Duodenal mucosa (tissue), 2 donors: ENCODE measurements around the gene SH2D3C.

Experiments
- H3K27ac ChIP-seq: one replicate; pipeline ENCODE4 v1.7.0; 2013; ENCODE audit warnings: low read depth, low read length
- H3K27me3 ChIP-seq, 2 donors: one replicate each; pipeline ENCODE4 v1.7.0; 2013; ENCODE audit warnings: low read length in 2 of 2, control low read depth in 1 of 2; ENCODE audit not compliant: insufficient read depth in 2 of 2, control insufficient read depth in 1 of 2
- H3K36me3 ChIP-seq, 2 donors: one replicate each; pipeline ENCODE4 v1.7.0; 2013; ENCODE audit warnings: low read length in 2 of 2, control low read depth in 1 of 2; ENCODE audit not compliant: insufficient read depth in 2 of 2, control insufficient read depth in 1 of 2
- H3K4me1 ChIP-seq, 2 donors: one replicate each; pipeline ENCODE4 v1.7.0; 2013; ENCODE audit warnings: low read length in 2 of 2, control low read depth in 1 of 2; ENCODE audit not compliant: insufficient read depth in 2 of 2, control insufficient read depth in 1 of 2
- H3K4me3 ChIP-seq, 2 donors: one replicate each; pipeline ENCODE4 v1.7.0; 2013; ENCODE audit warnings: low read length in 2 of 2, low read depth in 1 of 2
- H3K9ac ChIP-seq, 2 donors: one replicate each; pipeline ENCODE4 v1.7.0; 2013; ENCODE audit warnings: low read length in 2 of 2, low read depth in 1 of 2
- H3K9me3 ChIP-seq, 2 donors: one replicate each; pipeline ENCODE4 v1.7.0; 2013; ENCODE audit warnings: low read length in 2 of 2, control low read depth in 1 of 2; ENCODE audit not compliant: control insufficient read depth in 1 of 2

The SH2D3C gene

GRCh38 chr9:127703289-127703946 is 75.0 kb downstream of the SH2D3C start:
- Histone ChIP-seq H3K4me3 (no peak overlapping the region), H3K9ac (no peak overlapping the region), H3K36me3 (no peaks in the 10 kb centered on the region), H3K27ac (no peak overlapping the region), H3K9me3 (no peaks in the 10 kb centered on the region), H3K4me1 (peaks cover 0 to 4% of the 10 kb centered on the region in 2 donors), H3K27me3 (no peaks in the 10 kb centered on the region)

DNA sequence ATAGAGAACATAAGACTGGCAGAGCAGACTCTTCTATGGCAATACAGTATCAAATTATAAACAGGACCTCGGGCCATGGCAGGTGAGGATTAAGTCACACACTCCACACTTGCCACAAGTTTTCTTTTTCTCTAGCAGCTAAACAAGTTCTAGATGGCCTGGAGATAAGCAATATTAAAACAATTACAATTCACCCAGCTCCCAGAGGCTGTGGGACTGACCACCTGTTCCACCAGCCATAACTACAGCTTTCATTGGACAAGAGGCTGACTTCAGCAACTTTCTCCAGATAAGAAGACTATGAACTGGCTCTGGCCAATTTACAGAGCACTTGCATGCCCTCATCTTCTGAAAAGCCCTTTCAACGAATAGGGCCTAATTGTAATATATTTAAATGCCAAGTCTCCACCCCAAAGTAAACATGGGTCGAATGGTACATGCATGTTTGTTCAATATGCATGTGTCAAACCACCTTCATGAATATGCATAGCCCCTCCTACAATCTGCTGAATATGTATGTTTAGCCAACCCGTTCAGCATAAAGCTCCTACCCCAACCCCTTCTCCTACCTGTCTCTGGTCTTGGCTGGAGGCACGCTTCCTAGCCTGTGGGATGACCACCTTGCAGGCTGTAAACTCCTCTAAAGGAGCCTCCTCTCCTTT is 77.7 kb downstream of the SH2D3C start:
- no peak overlapping the region for H3K4me3 ChIP-seq
- no peak overlapping the region for H3K27ac ChIP-seq
- peaks cover 0 to 4% of the 10 kb centered on the region in 2 donors for H3K4me1 ChIP-seq
- no peaks in the 10 kb centered on the region for H3K36me3 ChIP-seq
- H3K9me3 ChIP-seq = no peaks in the 10 kb centered on the region
- H3K9ac ChIP-seq = no peak overlapping the region
- no peaks in the 10 kb centered on the region for H3K27me3 ChIP-seq

DNA sequence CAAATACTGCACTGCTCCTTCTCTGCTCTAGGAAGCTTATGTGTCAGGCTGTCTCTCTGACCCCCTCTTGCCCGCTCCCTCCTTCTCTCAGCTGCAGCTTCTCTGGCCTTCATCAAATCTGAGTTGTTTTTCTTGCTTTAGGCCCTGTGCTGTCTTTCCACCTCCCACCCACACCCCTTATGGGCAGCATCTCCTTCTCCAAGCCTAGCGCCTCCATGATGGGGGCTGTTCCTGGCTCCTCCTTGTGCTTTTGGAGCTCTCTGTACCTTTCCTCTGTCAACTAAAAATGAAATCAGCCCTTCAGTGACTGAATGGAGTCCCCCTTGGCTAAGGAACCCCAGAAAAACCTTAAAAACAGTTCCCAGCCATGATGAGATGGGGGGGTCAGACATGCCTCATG is 78.3 kb downstream of the SH2D3C start:
- no peak overlapping the region for H3K27ac ChIP-seq
- H3K4me3 ChIP-seq = no peak overlapping the region
- H3K36me3 ChIP-seq = no peaks in the 10 kb centered on the region
- H3K9me3 ChIP-seq = no peaks in the 10 kb centered on the region
- H3K9ac ChIP-seq = no peak overlapping the region
- no peaks in the 10 kb centered on the region for H3K27me3 ChIP-seq
- H3K4me1 ChIP-seq = peaks cover 0 to 8% of the 10 kb centered on the region in 2 donors

GRCh38 chr9:127698985-127699670 is 79.3 kb downstream of the SH2D3C start:
- peak overlapping the region; percentile 38 to 58 for H3K9ac ChIP-seq
- H3K4me1 ChIP-seq = peaks cover 0 to 8% of the 10 kb centered on the region in 2 donors
- no peaks in the 10 kb centered on the region for H3K27me3 ChIP-seq
- H3K9me3 ChIP-seq = no peaks in the 10 kb centered on the region
- H3K36me3 ChIP-seq = no peaks in the 10 kb centered on the region
- H3K27ac ChIP-seq = peak overlapping the region; percentile 64
- H3K4me3 ChIP-seq = peak overlapping the region; percentile 10 to 51

DNA sequence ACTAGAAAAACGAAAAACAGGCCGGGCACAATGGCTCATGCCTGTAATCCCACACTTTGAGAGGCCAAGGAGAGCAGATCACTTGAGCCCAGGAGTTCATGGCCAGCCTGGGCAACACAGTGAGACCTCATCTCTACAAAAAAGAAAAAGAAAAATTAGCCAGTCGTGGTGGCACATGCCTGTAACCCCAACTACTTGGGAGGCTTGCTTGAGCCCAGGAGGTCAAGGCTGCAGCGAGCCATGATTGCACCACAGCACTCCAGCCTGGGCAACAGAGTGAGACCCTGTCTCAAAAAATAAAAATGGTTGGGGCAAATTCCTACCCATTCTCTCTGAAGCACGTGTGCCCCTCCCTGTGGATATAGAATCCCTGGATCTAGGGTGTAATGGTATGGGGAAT is 80.1 kb downstream of the SH2D3C start:
- H3K27me3 ChIP-seq = no peaks in the 10 kb centered on the region
- H3K4me1 ChIP-seq = peaks cover 0 to 8% of the 10 kb centered on the region in 2 donors
- H3K9ac ChIP-seq = no peak overlapping the region
- H3K36me3 ChIP-seq = no peaks in the 10 kb centered on the region
- no peak overlapping the region for H3K27ac ChIP-seq
- H3K4me3 ChIP-seq = no peak overlapping the region
- H3K9me3 ChIP-seq = no peaks in the 10 kb centered on the region

- Histone ChIP-seq H3K4me1 (peaks cover 0 to 8% of the 10 kb centered on the region in 2 donors), H3K36me3 (no peaks in the 10 kb centered on the region), H3K27ac (no peak overlapping the region), H3K27me3 (no peaks in the 10 kb centered on the region), H3K9ac (no peak overlapping the region), H3K9me3 (no peaks in the 10 kb centered on the region), H3K4me3 (no peak overlapping the region)
Observed at GRCh38 chr9:127697575-127697974, 80.9 kb downstream of the SH2D3C start.

DNA sequence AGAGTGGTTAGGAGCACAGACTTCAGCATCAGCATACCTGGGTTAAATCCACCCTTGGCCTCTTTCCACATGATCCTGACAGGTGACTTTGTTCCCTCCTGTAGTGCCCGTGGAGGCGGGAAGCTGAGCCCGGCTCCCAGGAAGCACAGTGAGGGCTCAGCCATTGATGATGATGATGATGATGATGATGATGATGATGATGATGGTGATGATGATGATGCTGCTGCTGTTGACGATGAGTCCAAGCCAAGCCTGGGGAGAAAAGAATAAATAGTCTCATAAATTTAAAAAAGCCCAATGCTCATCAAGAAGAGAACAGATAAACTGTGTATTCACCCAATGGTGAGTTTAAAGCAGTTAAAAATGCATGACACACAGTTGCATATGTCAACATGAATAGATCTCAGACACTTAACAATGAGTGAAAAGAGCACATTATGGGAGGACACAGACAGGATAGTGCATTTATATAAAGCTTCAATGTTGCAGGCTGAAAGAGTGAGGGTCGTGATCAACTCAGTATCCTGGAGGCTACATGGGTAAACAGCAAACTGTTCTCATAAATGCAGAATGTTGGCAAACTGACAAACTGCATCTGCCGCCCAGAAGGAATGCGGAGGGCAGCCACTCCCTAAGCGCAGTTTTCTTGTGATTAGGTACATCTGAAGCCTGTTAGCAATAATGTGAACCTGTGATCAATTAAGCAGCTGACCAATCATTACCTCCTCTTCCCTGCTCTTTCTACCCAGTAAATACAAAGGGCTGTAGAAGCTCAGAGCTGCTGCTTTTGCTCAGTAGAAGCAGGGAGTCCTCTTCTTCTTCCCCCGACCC is 83.4 kb downstream of the SH2D3C start:
- no peak overlapping the region for H3K4me3 ChIP-seq
- no peaks in the 10 kb centered on the region for H3K9me3 ChIP-seq
- H3K4me1 ChIP-seq = peaks cover 0 to 8% of the 10 kb centered on the region in 2 donors
- no peak overlapping the region for H3K27ac ChIP-seq
- H3K36me3 ChIP-seq = peaks cover 0 to 4% of the 10 kb centered on the region in 2 donors
- H3K9ac ChIP-seq = no peak overlapping the region
- H3K27me3 ChIP-seq = no peaks in the 10 kb centered on the region

DNA sequence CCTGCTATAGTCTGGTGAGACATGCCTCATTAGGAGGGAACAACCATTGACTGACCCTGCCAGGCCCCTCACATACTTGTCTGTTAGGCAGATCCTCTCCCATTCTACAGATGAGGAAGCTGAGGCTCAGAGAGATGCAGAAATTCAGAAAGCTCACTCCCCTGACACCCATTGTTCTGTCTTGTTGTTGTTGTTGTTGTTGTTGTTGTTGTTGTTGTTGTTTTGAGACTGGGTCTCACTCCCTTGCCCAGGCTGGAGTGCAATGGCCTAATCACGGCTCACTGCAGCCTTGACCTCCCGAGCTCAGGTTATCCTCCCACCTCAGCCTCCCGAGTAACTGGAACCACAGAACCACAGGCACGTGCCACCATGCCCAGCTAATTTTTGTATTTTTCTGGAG is 84.8 kb downstream of the SH2D3C start:
- no peak overlapping the region for H3K4me3 ChIP-seq
- peaks cover 0 to 4% of the 10 kb centered on the region in 2 donors for H3K4me1 ChIP-seq
- H3K9me3 ChIP-seq = no peaks in the 10 kb centered on the region
- H3K9ac ChIP-seq = no peak overlapping the region
- peaks cover 0 to 4% of the 10 kb centered on the region in 2 donors for H3K36me3 ChIP-seq
- H3K27ac ChIP-seq = no peak overlapping the region
- no peaks in the 10 kb centered on the region for H3K27me3 ChIP-seq

GRCh38 chr9:127693143-127693542 is 85.3 kb downstream of the SH2D3C start:
- Histone ChIP-seq H3K4me3 (no peak overlapping the region), H3K4me1 (peaks cover 0 to 4% of the 10 kb centered on the region in 2 donors), H3K9me3 (no peaks in the 10 kb centered on the region), H3K9ac (no peak overlapping the region), H3K36me3 (peaks cover 0 to 4% of the 10 kb centered on the region in 2 donors), H3K27ac (no peak overlapping the region), H3K27me3 (no peaks in the 10 kb centered on the region)
